ENCODE results near the gene CTDP1. TPM values are rescaled to one million over a fixed set of nuclear protein-coding genes. Genes with fewer than 3 reads are reported as not detected.

The CTDP1 gene
- total RNA-seq, 1 experiment from 2014 or later = 33.7 TPM

- Histone ChIP-seq H2BK15ac (ENCODE audit: low read depth, low read length) (no peak overlapping the region), H3K27me3 (ENCODE audit: insufficient read depth, low read length) (peaks cover 26% of the 10 kb centered on the region; the same call in 1 of the 2 replicates), H3K9me3 (ENCODE audit: control insufficient read depth, low read depth, low read length) (no peaks in the 10 kb centered on the region), H4K20me1 (ENCODE audit: control insufficient read depth, insufficient read depth, insufficient read length) (no peaks in the 10 kb centered on the region), H3K23me2 (ENCODE audit: insufficient read length, low read depth, low read length, poor library complexity, severe bottlenecking) (peaks cover 3% of the 10 kb centered on the region), H3K14ac (ENCODE audit: insufficient read depth, low read length) (no peak overlapping the region), H3K4me2 (ENCODE audit: insufficient read depth, insufficient read length, low read length) (no peak overlapping the region), H3K23ac (ENCODE audit: insufficient read length, low read depth, low read length) (no peak overlapping the region), H3K4ac (ENCODE audit: low read depth, low read length) (no peak overlapping the region), H3K56ac (ENCODE audit: insufficient read length, low read depth, low read length) (no peak overlapping the region), H2BK20ac (ENCODE audit: low read depth, low read length, poor library complexity, severe bottlenecking) (no peak overlapping the region), H2AK5ac (ENCODE audit: insufficient read length, low read length) (no peak overlapping the region), H2AFZ (ENCODE audit: low read length) (no peak overlapping the region), H3K79me1 (ENCODE audit: insufficient read depth, low read depth, low read length, poor library complexity, severe bottlenecking) (no peaks in the 10 kb centered on the region), H4K5ac (ENCODE audit: insufficient read length, low read depth, low read length) (no peak overlapping the region), H2BK120ac (ENCODE audit: low read depth, low read length, poor library complexity, severe bottlenecking) (no peak overlapping the region), H3K79me2 (ENCODE audit: insufficient read depth, low read length) (no peaks in the 10 kb centered on the region), H2BK5ac (ENCODE audit: insufficient read length, low read length) (no peak overlapping the region), H4K91ac (ENCODE audit: insufficient read length, low read depth, low read length) (no peak overlapping the region), H3T11ph (ENCODE audit: low read length) (no peak overlapping the region), H2BK12ac (ENCODE audit: insufficient read length, low read depth, low read length) (no peak overlapping the region), H3K9ac (ENCODE audit: extremely low read depth, insufficient read length, low read length) (no peak overlapping the region), H3K18ac (ENCODE audit: insufficient read length, low read depth, low read length) (no peak overlapping the region), H4K8ac (replicated peaks; ENCODE audit: insufficient read length, low read depth, low read length) (no peak overlapping the region), H3K27ac (ENCODE audit: insufficient read length, low read depth, low read length) (no peak overlapping the region), H3K4me1 (ENCODE audit: insufficient read depth, low read length) (no peaks in the 10 kb centered on the region; the same call in 1 of the 2 replicates)
- Mint-ChIP-seq H3K4me3 (no peak overlapping the region), H3K36me3 (ENCODE audit: insufficient read depth in 1 of 3, low read depth in 3 of 3) (no peaks in the 10 kb centered on the region), H3K9me3 (peaks cover 3% of the 10 kb centered on the region in 2 experiments; a peak in 3 of 5 replicates), H3K4me1 (peaks cover 13 to 15% of the 10 kb centered on the region in 2 experiments), H3K27me3 (ENCODE audit: low read depth) (peaks cover 85% of the 10 kb centered on the region), H3K27ac (no peak overlapping the region)
- no peak for DNase-seq
- TF ChIP-seq CTCF (conservative IDR thresholded peaks at IDR 0.05) = no peak
- no CpG with 5 or more reads among the region's 7 CpGs for WGBS (ENCODE audit: extremely low coverage, insufficient read length, low lambda C conversion rate)
Measured at GRCh38 chr18:79796016-79796415, 116.4 kb downstream of the CTDP1 start.

All from H9 (cell line).